Activated T-cell treated with anti-CD3 and anti-CD28 coated beads for 48 hours (primary cell): ENCODE data around the gene NRARP.

ENCODE experiments used
- DNase-seq: peaks from one replicate; pipeline ENCODE4 v3.0.0-alpha.2; 2020; ENCODE audit warnings: low read depth

Gene NRARP

GRCh38 chr9:137321726-137322361 lies 19.8 kb upstream of the NRARP start:
- DNase-seq = no peak

GRCh38 chr9:137320555-137321384 lies 18.7 kb upstream of the NRARP start:
- DNase-seq = no peak

GRCh38 chr9:137319739-137320551 lies 17.9 kb upstream of the NRARP start:
- DNase-seq = no peak

GRCh38 chr9:137319011-137319738 lies 17.1 kb upstream of the NRARP start:
- no peak for DNase-seq

GRCh38 chr9:137318602-137319001 lies 16.5 kb upstream of the NRARP start:
- no peak for DNase-seq

GRCh38 chr9:137317718-137318511 lies 15.8 kb upstream of the NRARP start:
- DNase-seq = no peak

GRCh38 chr9:137317021-137317717 lies 15.1 kb upstream of the NRARP start:
- no peak for DNase-seq

GRCh38 chr9:137316012-137316981 lies 14.2 kb upstream of the NRARP start:
- no peak for DNase-seq

GRCh38 chr9:137315581-137316011 lies 13.5 kb upstream of the NRARP start:
- DNase-seq = no peak

- DNase-seq = no peak
These were observed 12.8 kb upstream of the NRARP start for GRCh38 chr9:137314561-137315560.

GRCh38 chr9:137313956-137314560 lies 12.0 kb upstream of the NRARP start:
- no peak for DNase-seq

GRCh38 chr9:137313326-137313936 lies 11.4 kb upstream of the NRARP start:
- no peak for DNase-seq

GRCh38 chr9:137312852-137313325 lies 10.8 kb upstream of the NRARP start:
- DNase-seq = no peak

GRCh38 chr9:137311986-137312851 lies 10.1 kb upstream of the NRARP start:
- no peak for DNase-seq

GRCh38 chr9:137311171-137311985 lies 9.3 kb upstream of the NRARP start:
- DNase-seq = no peak
